Erythroblast (primary cell): ENCODE data around the gene IRS4.

Experiments used
- GATA1 ChIP-seq: IDR thresholded peaks from 2 replicates; pipeline ENCODE4 v1.6.1; 2011; ENCODE audit warnings: low read depth, mild to moderate bottlenecking, control low read depth, low read length, moderate library complexity
- POLR2A ChIP-seq: IDR thresholded peaks from 2 replicates; pipeline ENCODE4 v1.6.1; 2011; ENCODE audit warnings: mild to moderate bottlenecking, low read length

- no peak for TF ChIP-seq POLR2A
- no peak for TF ChIP-seq GATA1
Observed at GRCh38 chrX:108736509-108737479, at the start of gene IRS4.
